Measurements from ENCODE around the gene CPB1.
A peak's percentile ranks its signal among the peaks of the same experiment; 100 is the strongest.
"Not testable (repeated sequence)": the region's sequence is repeated elsewhere in the genome, so short reads cannot be mapped to it uniquely, and the experiment has no call there.

CPB1 gene

DNA sequence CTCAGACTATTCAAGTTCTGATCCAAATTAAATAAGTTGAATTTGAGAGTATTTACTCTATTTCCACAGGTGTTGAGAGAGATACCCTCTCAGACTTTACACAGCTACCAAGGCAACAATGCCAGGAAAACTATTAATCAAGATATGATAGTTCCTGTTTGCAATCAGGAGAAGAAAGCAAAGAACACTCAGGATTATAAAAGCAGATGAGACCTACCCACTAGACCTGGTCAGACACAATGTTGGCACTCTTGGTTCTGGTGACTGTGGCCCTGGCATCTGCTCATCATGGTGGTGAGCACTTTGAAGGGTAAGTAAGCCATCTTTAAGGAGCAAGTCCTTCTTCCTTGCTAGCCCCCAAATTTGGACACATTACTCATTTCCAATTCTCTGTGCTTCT lies at the start of gene CPB1:
TSS of gene CPB1 (plus strand) at position 227 of the 400 bp plus-strand sequence. CDS start at position 240, 13 bp downstream.
- H3K4me3 ChIP-seq: no peak within 1 kb of the TSS
- no peak within 1 kb of the TSS for H3K27ac ChIP-seq

DNA sequence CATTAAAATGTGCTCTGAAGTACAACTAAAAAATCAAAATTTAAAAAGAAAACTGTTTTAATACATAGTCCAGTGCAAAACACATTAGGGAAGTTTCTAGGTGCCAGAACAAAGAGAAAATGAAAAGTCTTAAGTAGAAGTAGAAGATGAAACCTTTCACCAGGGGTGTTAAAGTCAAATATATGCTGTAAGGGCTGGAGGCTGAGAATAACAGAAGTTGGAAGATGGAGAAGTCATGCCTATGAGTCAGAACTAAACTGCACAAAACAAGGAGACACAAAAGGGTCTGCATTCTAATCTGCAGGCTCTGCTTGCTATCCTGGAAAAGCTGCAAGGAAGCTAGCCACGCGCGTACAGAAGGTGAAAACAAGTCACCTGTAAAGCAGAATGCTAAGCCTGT lies 48.7 kb upstream of the CPB1 start:
- no peak overlapping the region for H3K27ac ChIP-seq
- H3K4me3 ChIP-seq: no peak overlapping the region

DNA sequence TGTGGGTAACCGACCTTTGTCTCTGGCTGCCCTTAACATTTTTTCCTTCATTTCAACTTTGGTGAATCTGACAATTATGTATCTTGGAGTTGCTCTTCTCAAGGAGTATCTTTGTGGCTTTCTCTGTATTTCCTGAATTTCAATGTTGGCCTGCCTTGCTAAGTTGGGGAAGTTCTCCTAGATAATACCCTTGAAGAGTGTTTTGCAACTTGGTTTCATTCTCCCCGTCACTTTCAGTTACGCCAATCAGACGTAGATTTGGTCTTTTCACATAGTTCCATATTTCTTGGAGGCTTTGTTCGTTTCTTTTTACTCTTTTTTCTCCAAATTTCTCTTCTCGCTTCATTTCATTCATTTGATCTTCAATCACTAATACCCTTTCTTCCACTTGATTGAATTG lies 42.6 kb upstream of the CPB1 start:
- H3K4me3 ChIP-seq, H3K27ac ChIP-seq: not testable (repeated sequence)

DNA sequence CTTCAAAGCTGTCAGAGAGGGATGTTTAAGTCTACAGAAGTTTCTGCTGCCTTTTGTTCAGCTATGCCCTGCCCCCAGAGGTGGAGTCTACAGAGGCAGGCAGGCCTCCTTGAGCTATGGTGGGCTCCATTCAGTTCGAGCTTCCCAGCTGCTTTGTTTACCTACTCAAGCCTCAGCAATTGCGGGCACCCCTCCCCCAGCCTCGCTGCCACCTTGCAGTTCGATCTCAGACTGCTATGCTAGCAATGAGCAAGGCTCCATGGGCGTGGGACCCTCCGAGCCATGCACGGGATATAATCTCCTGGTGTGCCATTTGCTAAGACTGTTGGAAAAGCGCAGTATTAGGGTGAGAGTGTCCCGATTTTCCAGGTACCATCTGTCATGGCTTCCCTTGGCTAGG lies 41.5 kb upstream of the CPB1 start:
- not testable (repeated sequence) for H3K4me3 ChIP-seq, H3K27ac ChIP-seq

DNA sequence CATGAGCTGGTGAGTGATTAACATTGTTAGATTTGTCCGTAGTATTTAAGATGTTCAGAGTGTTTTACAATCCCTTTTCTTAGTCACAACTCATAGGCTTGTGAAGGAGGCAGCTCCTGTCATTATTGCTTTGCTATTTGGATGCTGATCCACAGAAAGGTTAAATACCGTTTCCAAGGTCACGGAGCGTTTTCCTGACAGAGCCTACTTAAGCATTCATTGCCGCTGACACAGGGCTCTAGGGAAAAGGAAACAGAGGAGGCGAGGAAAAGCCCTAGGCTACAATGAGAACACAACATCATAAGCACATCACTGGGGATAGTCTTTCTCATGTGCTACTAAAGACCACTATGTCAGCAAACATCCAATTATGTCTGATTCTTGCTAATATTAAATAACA lies 38.5 kb upstream of the CPB1 start:
- Histone ChIP-seq H3K27ac (peak overlapping the region in 1 of 21 experiments; percentile 72), H3K4me3 (no peak overlapping the region)

DNA sequence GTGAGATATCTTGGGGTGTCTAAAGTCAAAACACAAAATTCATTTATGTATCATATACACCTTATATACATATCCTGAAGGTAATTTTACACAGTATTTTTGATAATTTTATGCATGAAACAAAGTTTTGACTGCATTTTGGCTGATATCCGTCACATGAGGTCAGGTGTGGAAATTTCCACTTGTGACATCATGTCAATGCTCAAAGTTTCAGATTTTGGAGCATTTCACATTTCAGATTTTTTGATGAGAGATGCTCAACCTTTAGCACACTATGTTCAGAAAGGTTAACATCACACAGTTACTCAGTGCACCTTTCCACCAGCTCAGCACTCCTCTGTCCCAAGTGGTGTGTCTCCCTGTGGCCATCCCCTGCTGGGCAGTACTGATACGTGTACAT lies 37.7 kb upstream of the CPB1 start:
- no peak overlapping the region for H3K4me3 ChIP-seq
- peak overlapping the region in 15 of 21 experiments; percentile 23 to 84 (median 72) for H3K27ac ChIP-seq

DNA sequence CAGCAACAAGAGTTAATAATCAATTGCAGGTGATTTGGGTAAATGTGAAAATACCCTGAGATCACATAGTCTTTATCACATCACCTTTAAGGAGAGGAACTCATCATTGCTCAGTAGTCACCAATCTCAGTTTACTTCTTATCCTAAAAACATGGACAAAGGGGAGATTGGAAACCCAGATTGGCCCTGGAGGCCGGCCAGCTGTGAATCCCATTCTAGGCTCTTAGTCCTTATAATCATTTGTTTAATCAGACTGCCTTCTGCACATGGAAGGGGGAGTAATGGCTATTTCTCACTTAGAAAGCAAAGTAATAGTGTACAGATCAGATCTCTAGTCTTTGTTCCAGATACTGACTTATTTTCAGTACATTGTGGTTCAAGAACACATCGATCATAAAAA lies 37.2 kb upstream of the CPB1 start:
- Histone ChIP-seq H3K4me3 (no peak overlapping the region), H3K27ac (peak overlapping the region in 18 of 21 experiments; percentile 2 to 84 (median 68))

DNA sequence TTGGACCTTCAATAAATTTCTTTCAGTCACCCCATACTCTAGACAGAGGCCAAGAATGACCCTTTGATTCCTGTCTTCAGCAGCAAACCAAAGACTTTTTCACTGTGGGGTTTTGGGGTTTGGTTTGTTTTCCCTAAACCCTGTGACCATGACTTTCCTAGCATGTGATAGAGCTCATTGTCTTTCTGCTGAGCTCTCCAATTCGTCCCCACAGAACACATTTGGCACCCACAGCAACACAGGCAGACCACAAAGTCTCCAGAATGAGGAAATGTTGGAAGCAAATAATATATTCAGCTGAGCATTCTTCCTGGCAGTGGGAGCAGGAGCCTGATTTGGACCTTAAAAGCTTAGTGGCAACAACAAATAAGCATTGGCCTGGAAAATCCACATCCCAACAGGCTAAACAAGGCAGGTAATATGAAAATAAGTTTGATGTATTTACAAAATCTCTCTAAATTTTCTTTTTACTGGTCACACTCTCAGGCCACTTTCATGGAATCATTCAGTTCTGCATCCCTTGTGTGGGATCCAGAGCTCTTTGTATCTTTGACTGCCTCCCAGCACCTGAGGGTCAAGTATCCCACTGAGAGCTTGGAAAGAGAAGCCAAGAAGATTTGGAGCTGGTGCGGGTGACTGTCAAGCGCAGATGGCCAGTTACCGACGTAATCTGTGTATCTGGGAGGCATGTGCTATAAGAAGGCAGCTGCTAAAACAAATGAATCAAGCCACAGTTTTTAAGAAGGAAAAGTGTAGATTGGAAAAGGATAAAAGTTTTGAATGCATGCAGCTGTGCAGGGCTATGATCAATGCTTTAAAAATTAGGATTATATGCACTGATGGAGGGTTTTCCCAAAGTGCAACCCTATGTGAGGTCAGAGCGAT lies 36.5 kb upstream of the CPB1 start:
- peak overlapping the region in 17 of 21 experiments; percentile 2 to 87 (median 72) for H3K27ac ChIP-seq
- H3K4me3 ChIP-seq: no peak overlapping the region

GRCh38 chr3:148791920-148792319 lies 35.7 kb upstream of the CPB1 start:
- Histone ChIP-seq H3K27ac (peak overlapping the region in 9 of 21 experiments; percentile 12 to 87 (median 66)), H3K4me3 (no peak overlapping the region)

- Histone ChIP-seq H3K27ac (peak overlapping the region in 2 of 21 experiments; percentile 77 to 87), H3K4me3 (no peak overlapping the region)
These were observed 35.1 kb upstream of the CPB1 start for GRCh38 chr3:148792516-148792915.

- Histone ChIP-seq H3K4me3 (no peak overlapping the region), H3K27ac (no peak overlapping the region)
These were observed 30.8 kb upstream of the CPB1 start for GRCh38 chr3:148796799-148797198.

GRCh38 chr3:148797795-148798194 lies 29.8 kb upstream of the CPB1 start:
- no peak overlapping the region for H3K4me3 ChIP-seq
- no peak overlapping the region for H3K27ac ChIP-seq

GRCh38 chr3:148800414-148800813 lies 27.2 kb upstream of the CPB1 start:
- Histone ChIP-seq H3K27ac (no peak overlapping the region), H3K4me3 (no peak overlapping the region)

DNA sequence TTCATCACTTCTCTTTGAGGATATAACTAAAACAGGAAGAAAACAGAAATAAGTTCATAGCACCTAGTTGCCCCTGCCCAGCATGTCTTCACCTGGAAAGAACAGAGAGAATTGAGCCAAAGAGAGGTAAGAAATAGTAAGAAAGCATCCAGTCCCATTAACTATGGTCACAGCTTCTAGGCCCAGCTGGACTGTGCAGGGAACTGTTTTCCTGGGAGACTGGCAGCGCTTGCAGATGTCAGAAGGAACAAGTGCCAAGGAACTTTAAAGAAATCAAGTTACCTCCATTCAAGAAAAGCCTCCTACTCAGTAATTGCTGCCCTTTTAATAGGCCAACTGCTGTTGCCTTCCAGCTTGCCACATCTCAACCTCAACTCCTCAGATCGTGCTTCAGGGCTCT lies 17.8 kb upstream of the CPB1 start:
- H3K27ac ChIP-seq: no peak overlapping the region
- H3K4me3 ChIP-seq: no peak overlapping the region

- no peak overlapping the region for H3K27ac ChIP-seq
- no peak overlapping the region for H3K4me3 ChIP-seq
These were observed 12.1 kb upstream of the CPB1 start for GRCh38 chr3:148815316-148816110.

DNA sequence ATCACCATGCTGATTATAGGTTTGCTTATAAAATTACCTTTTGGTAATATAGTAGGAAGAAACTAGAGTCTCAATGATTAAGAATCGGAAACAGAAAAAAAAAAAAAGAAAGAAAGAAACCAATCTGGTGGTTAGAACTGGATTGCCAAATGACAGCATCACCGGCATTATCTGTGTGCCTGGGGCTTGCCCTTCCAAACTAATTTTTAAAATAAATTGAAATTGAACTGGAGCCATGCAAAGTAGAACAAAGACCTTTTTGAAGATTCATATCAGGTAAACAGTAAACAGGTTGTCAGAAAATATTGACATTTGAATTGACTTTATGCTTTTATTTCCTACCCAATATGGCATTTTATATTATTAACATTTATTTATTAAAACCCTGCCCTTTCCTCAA lies 11.2 kb upstream of the CPB1 start:
- no peak overlapping the region for H3K4me3 ChIP-seq
- no peak overlapping the region for H3K27ac ChIP-seq

DNA sequence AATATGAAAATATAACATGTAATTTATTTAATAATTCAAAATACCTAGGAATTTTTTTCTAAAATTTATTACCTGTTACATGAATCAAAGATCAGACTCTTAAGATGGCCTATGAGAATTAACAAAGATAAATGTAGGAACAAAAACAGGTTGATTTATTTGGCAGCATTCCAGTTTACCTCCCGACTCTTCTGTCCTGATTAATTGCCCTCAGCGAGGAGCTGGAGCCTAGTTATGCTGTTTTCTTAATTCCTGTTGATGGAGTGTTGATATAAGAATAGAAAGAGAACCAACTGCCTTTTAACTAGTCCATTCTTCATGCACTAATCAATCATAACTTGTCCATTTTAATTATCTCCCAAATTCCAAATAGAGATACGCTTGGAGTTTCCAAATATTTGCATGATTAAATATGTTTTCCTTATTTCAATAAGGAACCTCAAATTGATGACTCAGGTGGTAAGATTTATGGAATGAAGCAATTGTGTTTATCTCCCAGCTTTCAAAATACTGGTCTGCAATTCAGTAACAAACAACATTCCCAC lies 10.6 kb upstream of the CPB1 start:
- no peak overlapping the region for H3K27ac ChIP-seq
- no peak overlapping the region for H3K4me3 ChIP-seq

DNA sequence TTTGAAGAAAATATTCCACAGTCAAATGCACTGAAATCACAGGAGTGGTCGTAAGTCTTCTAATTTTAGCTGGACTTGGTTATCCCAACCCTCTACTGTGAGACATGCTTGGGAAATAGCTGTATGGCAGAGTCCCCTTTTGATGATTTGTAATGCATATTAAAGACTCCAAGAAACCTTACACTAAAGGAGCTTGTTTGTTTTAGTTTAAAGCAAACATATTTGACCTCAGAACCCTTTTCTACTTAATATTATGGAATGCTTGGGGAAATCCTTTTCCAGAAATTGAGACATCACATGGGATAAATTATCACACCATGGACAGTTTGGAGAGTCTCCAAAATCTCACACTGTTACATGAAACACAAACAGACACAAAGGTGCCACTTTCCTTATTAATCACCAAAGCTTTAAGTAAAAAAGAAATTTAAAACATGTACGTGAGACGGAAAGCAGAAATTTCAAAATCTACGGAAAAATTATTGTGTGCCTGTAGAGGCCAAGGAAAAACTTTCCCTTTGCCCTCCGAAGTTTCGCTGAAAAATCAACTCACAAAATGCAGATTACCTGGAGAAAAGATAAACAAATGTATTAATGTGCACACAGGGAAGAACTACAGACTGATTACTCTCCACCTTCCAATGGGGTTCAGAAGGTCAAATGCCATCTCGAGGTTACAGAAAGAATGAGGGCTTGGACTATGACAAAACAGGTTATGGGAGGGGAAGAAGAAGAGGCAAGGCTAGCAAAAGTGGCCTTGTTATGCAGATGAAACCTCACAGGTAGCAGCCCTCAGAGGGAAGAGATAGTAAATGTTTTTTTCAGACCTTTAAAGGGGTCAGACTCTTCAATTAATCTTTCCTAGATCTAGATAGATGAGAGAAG lies 7.0 kb upstream of the CPB1 start:
- H3K4me3 ChIP-seq: no peak overlapping the region
- no peak overlapping the region for H3K27ac ChIP-seq

GRCh38 chr3:148823026-148823425 lies 4.6 kb upstream of the CPB1 start:
- Histone ChIP-seq H3K27ac (no peak overlapping the region), H3K4me3 (no peak overlapping the region)

DNA sequence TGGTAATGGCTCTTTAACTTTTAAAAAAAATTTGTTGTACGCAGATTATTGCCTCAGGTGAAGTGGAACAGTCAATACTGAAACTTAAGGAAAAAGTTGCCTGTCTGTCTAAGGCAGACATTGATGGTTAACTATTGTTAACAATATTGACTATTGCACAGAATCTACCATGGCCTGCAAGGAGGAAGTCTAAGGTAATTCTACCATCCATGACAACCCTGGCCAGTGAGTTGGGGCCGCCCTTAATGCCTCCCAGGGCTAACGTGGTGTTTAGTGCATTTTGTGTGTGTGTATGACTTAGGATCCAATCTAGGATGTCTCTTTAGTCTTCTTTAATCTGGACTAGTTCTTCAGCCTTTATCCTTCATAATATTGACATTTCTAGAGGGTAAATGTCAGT lies 2.1 kb upstream of the CPB1 start:
- Histone ChIP-seq H3K4me3 (no peak overlapping the region), H3K27ac (no peak overlapping the region)
